B cell (primary cell): ENCODE measurements around the gene GJE1.

ENCODE experiments used
- CTCF ChIP-seq: fragments of 200-600 bp; IDR thresholded peaks from one replicate; pipeline ENCODE4 v1.8.0; 2022; ENCODE audit warnings: antibody characterized with exemption, mild to moderate bottlenecking
- EZH2 ChIP-seq: IDR thresholded peaks from 2 replicates; pipeline ENCODE4 v1.6.1; 2012; ENCODE audit warnings: borderline replicate concordance, low read depth, mild to moderate bottlenecking, moderate library complexity, low read length; ENCODE audit not compliant: insufficient read depth, poor library complexity, severe bottlenecking

DNA sequence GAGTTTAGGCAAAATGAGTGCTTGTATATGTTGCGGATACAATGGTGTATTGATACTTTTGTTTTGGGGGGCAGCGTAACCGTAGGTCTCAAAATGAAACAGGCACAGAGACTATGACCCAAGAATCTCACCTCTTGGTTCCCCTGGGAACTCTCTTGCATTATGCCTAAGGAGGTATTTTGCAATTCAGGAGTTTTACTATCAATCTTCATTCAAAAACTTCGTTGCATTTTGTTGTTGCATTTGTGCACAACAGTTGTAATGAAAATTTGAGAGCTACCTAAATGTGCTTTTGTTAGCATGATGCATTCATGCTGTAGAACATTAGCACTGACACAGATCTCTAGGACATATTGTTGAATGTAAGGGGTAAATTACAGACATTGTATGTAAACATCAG lies 32.5 kb downstream of the GJE1 start:
- TF ChIP-seq CTCF (no peak), EZH2 (no peak)
